SHP77 (cell line): ENCODE data around the gene KIAA1958.

Experiments used
- DNase-seq, 2 experiments: peaks; one replicate each; lab custom pipeline; 2025; lab: John Stamatoyannopoulos, UW

Gene KIAA1958

GRCh38 chr9:112604790-112605189 lies 118.2 kb downstream of the KIAA1958 start:
- DNase-seq = no peak

GRCh38 chr9:112605518-112605917 lies 118.9 kb downstream of the KIAA1958 start:
- DNase-seq = no peak

GRCh38 chr9:112605963-112606699 lies 119.5 kb downstream of the KIAA1958 start:
- no peak for DNase-seq

GRCh38 chr9:112608851-112609250 lies 122.2 kb downstream of the KIAA1958 start:
- no peak for DNase-seq

- DNase-seq = no peak
Measured at GRCh38 chr9:112615584-112616266, 129.1 kb downstream of the KIAA1958 start.

- DNase-seq = no peak
Measured at GRCh38 chr9:112617371-112617770, 130.7 kb downstream of the KIAA1958 start.

- no peak for DNase-seq
Measured at GRCh38 chr9:112618385-112619009, 131.9 kb downstream of the KIAA1958 start.

GRCh38 chr9:112620388-112620787 lies 133.8 kb downstream of the KIAA1958 start:
- no peak for DNase-seq

- no peak for DNase-seq
Measured at GRCh38 chr9:112621018-112621655, 134.5 kb downstream of the KIAA1958 start.

- DNase-seq = no peak
Measured at GRCh38 chr9:112623198-112623597, 136.6 kb downstream of the KIAA1958 start.

- DNase-seq = no peak
Measured at GRCh38 chr9:112624711-112625707, 138.4 kb downstream of the KIAA1958 start.

- no peak for DNase-seq
Measured at GRCh38 chr9:112629671-112630485, 143.3 kb downstream of the KIAA1958 start.

GRCh38 chr9:112631313-112632070 lies 144.9 kb downstream of the KIAA1958 start:
- no peak for DNase-seq

- no peak for DNase-seq
Measured at GRCh38 chr9:112640311-112640710, 153.7 kb downstream of the KIAA1958 start.

GRCh38 chr9:112642126-112642525 lies 155.5 kb downstream of the KIAA1958 start:
- no peak for DNase-seq

GRCh38 chr9:112647596-112647995 lies 161.0 kb downstream of the KIAA1958 start:
- DNase-seq = no peak

GRCh38 chr9:112648624-112649023 lies 162.0 kb downstream of the KIAA1958 start:
- DNase-seq = no peak

GRCh38 chr9:112654282-112654681 lies 167.7 kb downstream of the KIAA1958 start:
- no peak for DNase-seq

- no peak for DNase-seq
Measured at GRCh38 chr9:112655668-112656067, 169.0 kb downstream of the KIAA1958 start.

- no peak for DNase-seq
Measured at GRCh38 chr9:112659906-112660305, 173.3 kb downstream of the KIAA1958 start.
